ENCODE results near the gene CALD1.

DNA sequence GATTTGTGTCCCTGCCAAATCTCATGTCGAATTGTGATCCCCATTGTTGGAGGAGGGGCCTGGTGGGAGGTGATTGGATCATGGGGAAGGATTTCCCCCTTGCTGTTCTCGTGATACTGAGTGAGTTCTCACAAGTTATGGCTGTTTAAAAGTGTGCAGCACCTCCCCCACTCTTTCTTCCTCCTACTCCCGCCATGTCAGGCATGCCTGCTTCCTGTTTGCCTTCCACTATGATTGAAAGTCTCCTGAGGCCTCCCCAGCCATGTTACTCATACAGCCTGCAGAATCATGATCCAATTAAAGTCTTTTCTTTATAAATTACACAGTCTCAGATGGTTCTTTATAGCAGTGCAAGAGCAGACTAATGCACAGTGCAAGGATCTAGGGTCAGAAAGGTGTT is 75.4 kb downstream of the CALD1 start:
- TF ChIP-seq TAF1 (IDR thresholded peaks at IDR 0.05; ENCODE audit: low read depth) (no peak), EP300 (conservative IDR thresholded peaks at IDR 0.05; ENCODE audit: poor library complexity, severe bottlenecking) (no peak)
- TF ChIP-seq, protein P1, sequence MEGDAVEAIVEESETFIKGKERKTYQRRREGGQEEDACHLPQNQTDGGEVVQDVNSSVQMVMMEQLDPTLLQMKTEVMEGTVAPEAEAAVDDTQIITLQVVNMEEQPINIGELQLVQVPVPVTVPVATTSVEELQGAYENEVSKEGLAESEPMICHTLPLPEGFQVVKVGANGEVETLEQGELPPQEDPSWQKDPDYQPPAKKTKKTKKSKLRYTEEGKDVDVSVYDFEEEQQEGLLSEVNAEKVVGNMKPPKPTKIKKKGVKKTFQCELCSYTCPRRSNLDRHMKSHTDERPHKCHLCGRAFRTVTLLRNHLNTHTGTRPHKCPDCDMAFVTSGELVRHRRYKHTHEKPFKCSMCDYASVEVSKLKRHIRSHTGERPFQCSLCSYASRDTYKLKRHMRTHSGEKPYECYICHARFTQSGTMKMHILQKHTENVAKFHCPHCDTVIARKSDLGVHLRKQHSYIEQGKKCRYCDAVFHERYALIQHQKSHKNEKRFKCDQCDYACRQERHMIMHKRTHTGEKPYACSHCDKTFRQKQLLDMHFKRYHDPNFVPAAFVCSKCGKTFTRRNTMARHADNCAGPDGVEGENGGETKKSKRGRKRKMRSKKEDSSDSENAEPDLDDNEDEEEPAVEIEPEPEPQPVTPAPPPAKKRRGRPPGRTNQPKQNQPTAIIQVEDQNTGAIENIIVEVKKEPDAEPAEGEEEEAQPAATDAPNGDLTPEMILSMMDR (IDR thresholded peaks at IDR 0.05; ENCODE audit: poor library complexity, severe bottlenecking): no peak
